Thoracic aorta endothelial cell (primary cell): ENCODE data around the gene NAA10. TPM values are rescaled to one million over a fixed set of nuclear protein-coding genes. Genes with fewer than 3 reads are reported as not detected.

ENCODE experiments used
- small RNA-seq: library from RNA; depleted of rRNA; stranded (forward); fragments of <200 nt; gene quantifications from one replicate; pipeline ENCODE3, GENCODE V24; 2012
- total RNA-seq: library from RNA; depleted of rRNA; stranded (reverse); fragments of >200 nt; gene quantifications from 2 replicates; pipeline ENCODE4 v1.2.3, GENCODE V29; 2012

NAA10 gene
- 114 and 132 TPM in 2 replicates for total RNA-seq

GRCh38 chrX:153934762-153935325 lies at the start of gene NAA10:
Gene NAA10, minus strand, starts transcription at chrX:153935037. Its CDS starts 133 bp downstream, at chrX:153934904.

GRCh38 chrX:153972368-153973126 lies 37.7 kb upstream of the NAA10 start, which contains the start of gene TMEM187:
Gene TMEM187, plus strand, starts transcription at chrX:153972754. Its CDS starts 9,309 bp downstream, at chrX:153982063.

GRCh38 chrX:153971450-153972367 lies 36.9 kb upstream of the NAA10 start, which contains the start of gene HCFC1:
Gene HCFC1, minus strand, starts transcription at chrX:153971818. Its CDS starts 978 bp downstream, at chrX:153970840.

DNA sequence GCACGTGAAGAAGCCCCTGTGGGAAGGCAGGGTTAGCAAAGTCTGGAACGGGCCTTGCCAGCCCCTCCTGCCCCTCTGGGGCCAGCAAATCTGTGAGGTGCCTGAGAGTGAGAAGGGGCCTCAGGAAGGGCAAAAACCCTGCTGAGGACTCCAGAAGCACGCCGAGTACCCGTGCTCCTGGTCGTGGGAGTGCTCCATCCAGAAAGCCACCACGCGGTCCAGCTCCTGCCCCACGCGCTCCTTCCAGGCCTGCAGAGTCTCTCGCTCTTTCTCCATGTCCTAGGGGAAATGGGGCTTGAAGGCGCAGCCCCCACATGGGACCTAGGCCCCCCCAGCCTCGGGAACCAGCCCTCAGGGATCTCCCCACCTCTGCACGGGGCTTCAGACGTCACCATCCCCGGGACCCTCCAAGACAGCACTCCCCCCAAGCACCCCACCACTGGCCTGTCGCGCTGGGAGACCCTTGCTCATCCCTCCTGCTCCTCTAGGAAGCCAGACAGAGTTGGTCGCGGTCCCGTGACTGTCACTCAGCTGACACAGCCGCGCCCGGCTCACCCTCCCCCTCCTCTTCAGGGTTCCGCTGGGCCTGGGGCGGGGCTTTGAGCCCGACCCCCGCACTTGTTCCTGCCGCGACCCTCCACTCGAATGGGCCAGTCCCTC lies 9.4 kb upstream of the NAA10 start, which contains the start of gene RENBP:
Gene RENBP, minus strand, starts transcription at position 504 of the 660 bp plus-strand sequence. Its CDS starts 33 bp downstream, at position 471.

GRCh38 chrX:153925739-153926551 lies 8.9 kb downstream of the NAA10 start, which contains the start of gene ARHGAP4:
Gene ARHGAP4, minus strand, starts transcription at chrX:153926264. Its CDS starts 62 bp downstream, at chrX:153926202.

GRCh38 chrX:153903991-153904957 lies 30.6 kb downstream of the NAA10 start, which contains the start of gene AVPR2:
Gene AVPR2, plus strand, starts transcription at chrX:153904673. Its CDS starts 473 bp downstream, at chrX:153905146.

GRCh38 chrX:153885968-153886903 lies 48.6 kb downstream of the NAA10 start, which contains the start of gene L1CAM:
Gene L1CAM, minus strand, starts transcription at chrX:153886173. Its CDS starts 10,337 bp downstream, at chrX:153875836.

Small RNAs within 50 kb of the gene (small RNA-seq; reads per million reads assigned to genes)
- gene MIR3202-1 = not detected

Other genes with a start within 250 kb of the NAA10 start
- 9.6 and 12.8 TPM in 2 replicates for gene SLC6A8, start 247.1 kb downstream of the NAA10 start, total RNA-seq
- gene BCAP31, start 210.7 kb downstream of the NAA10 start, total RNA-seq = 237 and 249 TPM in 2 replicates
- gene ABCD1, start 210.2 kb downstream of the NAA10 start, total RNA-seq = 10.5 and 15.2 TPM in 2 replicates
- 2.2 and 7.0 TPM in 2 replicates for gene PLXNB3, start 170.8 kb downstream of the NAA10 start, total RNA-seq
- not detected in 2 replicates for gene SRPK3, start 154.0 kb downstream of the NAA10 start, total RNA-seq
- gene IDH3G, start 140.7 kb downstream of the NAA10 start, total RNA-seq = 32.9 and 35.0 TPM in 2 replicates
- 127 and 133 TPM in 2 replicates for gene SSR4, start 140.4 kb downstream of the NAA10 start, total RNA-seq
- gene PDZD4, start 104.5 kb downstream of the NAA10 start, total RNA-seq = under 0.01 and 0.14 TPM in 2 replicates
- 0.27 and 0.50 TPM in 2 replicates for gene L1CAM, start 48.9 kb downstream of the NAA10 start, total RNA-seq
- not detected in 2 replicates for gene AVPR2, start 30.4 kb downstream of the NAA10 start, total RNA-seq
- gene ARHGAP4, start 8.8 kb downstream of the NAA10 start, total RNA-seq = 10.5 and 35.1 TPM in 2 replicates
- gene RENBP, start 9.6 kb upstream of the NAA10 start, total RNA-seq = 2.3 and 3.1 TPM in 2 replicates
- 40.6 and 56.9 TPM in 2 replicates for gene HCFC1, start 36.8 kb upstream of the NAA10 start, total RNA-seq
- 3.7 and 4.0 TPM in 2 replicates for gene TMEM187, start 37.7 kb upstream of the NAA10 start, total RNA-seq
- gene IRAK1, start 84.9 kb upstream of the NAA10 start, total RNA-seq = 72.7 and 88.6 TPM in 2 replicates
- 32.8 and 34.7 TPM in 2 replicates for gene MECP2, start 162.7 kb upstream of the NAA10 start, total RNA-seq
- gene OPN1LW, start 209.2 kb upstream of the NAA10 start, total RNA-seq = not detected in 2 replicates
- gene OPN1MW, start 247.6 kb upstream of the NAA10 start, total RNA-seq = not detected in 2 replicates